Hypothalamus (tissue), 51 donors: Measurements from ENCODE around the gene ASCC3.
"Not testable (repeated sequence)": the region's sequence is repeated elsewhere in the genome, so short reads cannot be mapped to it uniquely, and the experiment has no call there.

Source experiments
- DNase-seq, 51 donors: peaks; one replicate each; lab custom pipeline; 2025; lab: John Stamatoyannopoulos, UW

Gene ASCC3

GRCh38 chr6:100890646-100891045 is 9.5 kb upstream of the ASCC3 start:
- not testable (repeated sequence) for DNase-seq

GRCh38 chr6:100889351-100889750 is 8.2 kb upstream of the ASCC3 start:
- DNase-seq = no peak

- no peak for DNase-seq
Observed at GRCh38 chr6:100886076-100886475, 4.9 kb upstream of the ASCC3 start.

- DNase-seq = no peak
Observed at GRCh38 chr6:100883347-100883746, 2.2 kb upstream of the ASCC3 start.

- peak in 1 of 51 donors; percentile 70 for DNase-seq
Observed at GRCh38 chr6:100881707-100882040, 545 bp upstream of the ASCC3 start.

- no peak for DNase-seq
Observed at GRCh38 chr6:100880149-100880852, 828 bp downstream of the ASCC3 start.

- DNase-seq = no peak
Observed at GRCh38 chr6:100879317-100879716, 1.8 kb downstream of the ASCC3 start.

GRCh38 chr6:100877851-100878250 is 3.3 kb downstream of the ASCC3 start:
- no peak for DNase-seq

GRCh38 chr6:100876251-100876650 is 4.9 kb downstream of the ASCC3 start:
- DNase-seq = no peak

GRCh38 chr6:100865525-100865924 is 15.6 kb downstream of the ASCC3 start:
- DNase-seq = no peak

- DNase-seq = no peak
Observed at GRCh38 chr6:100862063-100862462, 19.1 kb downstream of the ASCC3 start.

GRCh38 chr6:100856146-100856545 is 25.0 kb downstream of the ASCC3 start:
- DNase-seq = no peak

GRCh38 chr6:100851819-100852218 is 29.3 kb downstream of the ASCC3 start:
- DNase-seq = no peak

GRCh38 chr6:100850174-100850573 is 31.0 kb downstream of the ASCC3 start:
- DNase-seq = no peak

- no peak for DNase-seq
Observed at GRCh38 chr6:100846276-100846675, 34.9 kb downstream of the ASCC3 start.

- DNase-seq = no peak
Observed at GRCh38 chr6:100845676-100846075, 35.5 kb downstream of the ASCC3 start.

GRCh38 chr6:100839419-100839818 is 41.7 kb downstream of the ASCC3 start:
- no peak for DNase-seq

GRCh38 chr6:100838011-100838410 is 43.1 kb downstream of the ASCC3 start:
- no peak for DNase-seq

GRCh38 chr6:100833972-100834574 is 47.1 kb downstream of the ASCC3 start:
- no peak for DNase-seq

GRCh38 chr6:100829077-100829595 is 52.0 kb downstream of the ASCC3 start:
- DNase-seq = not testable (repeated sequence)

- no peak for DNase-seq
Observed at GRCh38 chr6:100823041-100823440, 58.1 kb downstream of the ASCC3 start.

GRCh38 chr6:100818066-100818465 is 63.1 kb downstream of the ASCC3 start:
- DNase-seq = no peak
